Fibroblast of lung (primary cell): ENCODE results near the gene AZU1.

Experiments used
- EZH2 ChIP-seq: IDR thresholded peaks from 2 replicates; pipeline ENCODE4 v1.5.1; 2012; ENCODE audit warnings: low read length, control low read depth, mild to moderate bottlenecking; ENCODE audit errors: missing control alignments
- TF ChIP-seq, protein P1 (sequence below), 2 donors: IDR thresholded peaks in 1 of 2; conservative IDR thresholded peaks in 1 of 2; 1 replicate in 1 of 2; 2 replicates in 1 of 2; pipeline ENCODE4 v1.5.1; 2011 to 2012; ENCODE audit warnings: low read length in 2 of 2, control low read depth in 1 of 2, inconsistent platforms in 1 of 2, low read depth in 1 of 2, mild to moderate bottlenecking in 1 of 2

DNA sequence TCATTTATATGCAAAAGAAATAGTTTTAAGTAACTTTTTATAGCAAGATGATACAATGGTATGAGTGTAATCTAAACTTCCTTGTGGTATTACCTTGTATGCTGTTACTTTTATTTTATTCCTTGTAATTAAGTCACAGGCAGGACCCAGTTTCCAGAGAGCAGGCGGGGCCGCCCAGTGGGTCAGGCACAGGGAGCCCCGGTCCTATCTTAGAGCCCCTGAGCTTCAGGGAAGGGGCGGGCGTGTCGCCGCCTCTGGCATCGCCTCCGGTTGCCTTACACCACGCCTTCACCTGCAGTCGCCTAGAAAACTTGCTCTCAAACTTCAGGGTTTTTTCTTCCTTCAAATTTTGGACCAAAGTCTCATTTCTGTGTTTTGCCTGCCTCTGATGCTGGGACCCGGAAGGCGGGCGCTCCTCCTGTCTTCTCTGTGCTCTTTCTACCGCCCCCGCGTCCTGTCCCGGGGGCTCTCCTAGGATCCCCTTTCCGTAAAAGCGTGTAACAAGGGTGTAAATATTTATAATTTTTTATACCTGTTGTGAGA lies 16.1 kb upstream of the AZU1 start:
- TF ChIP-seq, protein P1, sequence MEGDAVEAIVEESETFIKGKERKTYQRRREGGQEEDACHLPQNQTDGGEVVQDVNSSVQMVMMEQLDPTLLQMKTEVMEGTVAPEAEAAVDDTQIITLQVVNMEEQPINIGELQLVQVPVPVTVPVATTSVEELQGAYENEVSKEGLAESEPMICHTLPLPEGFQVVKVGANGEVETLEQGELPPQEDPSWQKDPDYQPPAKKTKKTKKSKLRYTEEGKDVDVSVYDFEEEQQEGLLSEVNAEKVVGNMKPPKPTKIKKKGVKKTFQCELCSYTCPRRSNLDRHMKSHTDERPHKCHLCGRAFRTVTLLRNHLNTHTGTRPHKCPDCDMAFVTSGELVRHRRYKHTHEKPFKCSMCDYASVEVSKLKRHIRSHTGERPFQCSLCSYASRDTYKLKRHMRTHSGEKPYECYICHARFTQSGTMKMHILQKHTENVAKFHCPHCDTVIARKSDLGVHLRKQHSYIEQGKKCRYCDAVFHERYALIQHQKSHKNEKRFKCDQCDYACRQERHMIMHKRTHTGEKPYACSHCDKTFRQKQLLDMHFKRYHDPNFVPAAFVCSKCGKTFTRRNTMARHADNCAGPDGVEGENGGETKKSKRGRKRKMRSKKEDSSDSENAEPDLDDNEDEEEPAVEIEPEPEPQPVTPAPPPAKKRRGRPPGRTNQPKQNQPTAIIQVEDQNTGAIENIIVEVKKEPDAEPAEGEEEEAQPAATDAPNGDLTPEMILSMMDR (conservative IDR thresholded peaks at IDR 0.05 in 1 of 2, IDR thresholded peaks at IDR 0.05 in 1 of 2; ENCODE audit: low read depth in 1 of 2, low read length in 2 of 2): no peak
- no peak for TF ChIP-seq EZH2
